ENCODE data around the gene PDXK. TPM values are rescaled to one million over a fixed set of nuclear protein-coding genes. Genes with fewer than 3 reads are reported as not detected.

The PDXK gene
- total RNA-seq, 1 experiment from 2014 or later = 210 TPM

DNA sequence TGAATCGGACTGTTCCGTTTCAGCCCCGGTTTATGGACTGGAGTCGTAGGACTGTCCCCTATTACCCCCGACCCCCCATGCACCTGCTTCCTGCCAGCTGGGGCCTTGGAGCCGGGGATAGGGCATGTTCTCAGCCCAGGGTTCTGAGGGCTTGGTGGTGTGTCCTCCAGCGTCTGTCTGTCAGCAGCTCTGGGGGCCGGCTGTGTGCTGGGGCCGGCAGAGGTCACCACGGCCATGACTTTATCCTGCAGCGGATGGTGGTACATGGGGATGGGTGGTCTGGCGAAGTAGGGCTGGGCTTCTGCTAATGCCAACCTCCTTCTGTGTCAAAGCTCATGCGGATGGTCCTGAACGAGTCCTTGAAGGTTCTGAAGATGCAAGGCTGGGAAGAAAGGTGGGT is 75.9 kb downstream of the PDXK start:
- Mint-ChIP-seq H3K27ac (ENCODE audit: low read depth, unreplicated experiment) (no peak overlapping the region), H3K36me3 (ENCODE audit: insufficient read depth, unreplicated experiment) (peaks cover 77% of the 10 kb centered on the region), H3K4me3 (ENCODE audit: unreplicated experiment) (no peak overlapping the region), H3K4me1 (ENCODE audit: insufficient read depth, unreplicated experiment) (no peaks in the 10 kb centered on the region), H3K9me3 (ENCODE audit: unreplicated experiment) (no peaks in the 10 kb centered on the region), H3K27me3 (ENCODE audit: insufficient read depth, unreplicated experiment) (no peaks in the 10 kb centered on the region)
- no TSS peak for BruUV-seq (replicated peaks)
- DNase-seq (ENCODE audit: unreplicated experiment) = no peak
- TF ChIP-seq, protein P1, sequence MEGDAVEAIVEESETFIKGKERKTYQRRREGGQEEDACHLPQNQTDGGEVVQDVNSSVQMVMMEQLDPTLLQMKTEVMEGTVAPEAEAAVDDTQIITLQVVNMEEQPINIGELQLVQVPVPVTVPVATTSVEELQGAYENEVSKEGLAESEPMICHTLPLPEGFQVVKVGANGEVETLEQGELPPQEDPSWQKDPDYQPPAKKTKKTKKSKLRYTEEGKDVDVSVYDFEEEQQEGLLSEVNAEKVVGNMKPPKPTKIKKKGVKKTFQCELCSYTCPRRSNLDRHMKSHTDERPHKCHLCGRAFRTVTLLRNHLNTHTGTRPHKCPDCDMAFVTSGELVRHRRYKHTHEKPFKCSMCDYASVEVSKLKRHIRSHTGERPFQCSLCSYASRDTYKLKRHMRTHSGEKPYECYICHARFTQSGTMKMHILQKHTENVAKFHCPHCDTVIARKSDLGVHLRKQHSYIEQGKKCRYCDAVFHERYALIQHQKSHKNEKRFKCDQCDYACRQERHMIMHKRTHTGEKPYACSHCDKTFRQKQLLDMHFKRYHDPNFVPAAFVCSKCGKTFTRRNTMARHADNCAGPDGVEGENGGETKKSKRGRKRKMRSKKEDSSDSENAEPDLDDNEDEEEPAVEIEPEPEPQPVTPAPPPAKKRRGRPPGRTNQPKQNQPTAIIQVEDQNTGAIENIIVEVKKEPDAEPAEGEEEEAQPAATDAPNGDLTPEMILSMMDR (IDR thresholded peaks at IDR 0.05; ENCODE audit: unreplicated experiment) = no peak
- intact Hi-C loops (cut with micrococcal nuclease) = no loop called here
- ChIA-PET CTCF (interaction anchor here (0.8 kb wide), 1 partner anchor 10 kb away, joined by 3 read pairs; no protein-coding TSS in a partner anchor), POLR2A (interaction anchor here (0.6 kb wide), 1 partner anchor 69 kb away, joined by 3 read pairs; no protein-coding TSS in a partner anchor)

DNA sequence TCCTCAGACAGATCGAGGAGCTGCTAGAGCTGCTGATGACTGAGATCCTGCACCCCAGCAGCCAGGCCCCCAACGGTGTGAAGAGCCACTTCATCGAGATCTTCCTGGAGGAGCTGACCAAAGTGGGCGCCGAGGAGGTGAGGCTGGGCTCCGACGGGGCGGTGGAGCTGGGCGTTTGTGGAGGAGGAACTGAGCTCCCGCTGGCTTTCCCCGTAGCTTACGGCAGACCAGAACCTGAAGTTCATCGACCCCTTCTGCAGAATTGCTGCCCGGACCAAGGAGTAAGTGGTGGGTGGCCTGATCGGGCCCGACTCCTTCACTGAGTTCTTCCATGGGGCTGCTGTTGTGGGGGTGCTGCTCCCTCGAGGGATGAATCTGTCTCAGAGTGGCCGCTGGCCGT is 78.5 kb downstream of the PDXK start:
- ChIA-PET POLR2A (interaction anchor here (0.8 kb wide), 1 partner anchor 11 kb away, joined by 3 read pairs; no protein-coding TSS in a partner anchor), CTCF (no interaction called here)
- intact Hi-C loops (cut with micrococcal nuclease) = no loop called here
- no peaks in the 10 kb centered on the region for H3K27me3 Mint-ChIP-seq (ENCODE audit: insufficient read depth, unreplicated experiment)
- no peaks in the 10 kb centered on the region for H3K9me3 Mint-ChIP-seq (ENCODE audit: unreplicated experiment)
- H3K4me1 Mint-ChIP-seq (ENCODE audit: insufficient read depth, unreplicated experiment) = no peaks in the 10 kb centered on the region
- no TSS peak for BruUV-seq (replicated peaks)
- H3K27ac Mint-ChIP-seq (ENCODE audit: low read depth, unreplicated experiment) = no peak overlapping the region
- H3K36me3 Mint-ChIP-seq (ENCODE audit: insufficient read depth, unreplicated experiment) = peaks cover 82% of the 10 kb centered on the region
- no peak overlapping the region for H3K4me3 Mint-ChIP-seq (ENCODE audit: unreplicated experiment)
- TF ChIP-seq, protein P1 (IDR thresholded peaks at IDR 0.05; ENCODE audit: unreplicated experiment) = no peak
- DNase-seq (ENCODE audit: unreplicated experiment) = no peak

DNA sequence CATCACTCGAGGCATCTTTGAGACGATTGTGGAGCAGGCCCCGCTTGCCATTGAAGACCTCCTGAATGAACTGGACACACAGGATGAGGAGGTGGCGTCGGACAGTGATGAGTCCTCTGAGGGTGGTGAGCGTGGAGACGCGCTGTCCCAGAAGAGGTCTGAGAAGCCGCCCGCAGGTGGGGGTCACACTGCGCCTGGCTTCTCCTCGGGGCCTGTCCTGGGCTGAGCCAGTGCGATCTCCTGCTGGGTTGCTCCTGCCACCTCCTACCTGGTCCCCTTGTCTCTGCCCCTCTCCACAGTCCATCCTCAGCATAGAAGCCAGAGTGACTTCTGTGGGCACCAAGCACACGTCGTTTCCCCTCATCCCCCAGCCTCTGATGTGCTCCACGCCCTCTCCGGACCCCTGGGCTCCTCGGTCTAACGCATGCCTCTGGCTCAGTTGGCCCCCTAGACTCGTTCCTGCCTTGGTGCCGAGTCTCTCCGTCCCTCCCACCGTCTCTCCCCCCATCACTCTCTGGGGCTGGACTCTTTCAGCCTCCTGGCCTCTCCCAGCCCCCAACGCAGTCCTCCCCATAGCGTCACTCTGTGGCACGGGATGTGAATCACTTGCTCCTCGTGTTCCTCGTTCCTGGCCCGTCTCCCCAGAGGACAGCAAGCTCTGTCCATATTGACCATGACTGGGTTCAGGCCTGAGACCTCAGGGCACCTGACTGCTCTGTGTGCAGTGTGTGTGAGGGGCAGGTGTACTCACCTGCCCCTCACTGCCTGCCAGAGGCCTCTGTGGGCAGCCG is 79.2 kb downstream of the PDXK start:
- intact Hi-C loops (cut with micrococcal nuclease) = no loop called here
- no peak for DNase-seq (ENCODE audit: unreplicated experiment)
- no TSS peak for BruUV-seq (replicated peaks)
- Mint-ChIP-seq H3K27ac (ENCODE audit: low read depth, unreplicated experiment) (peak overlapping the region; percentile 43), H3K36me3 (ENCODE audit: insufficient read depth, unreplicated experiment) (peaks cover 81% of the 10 kb centered on the region), H3K4me3 (ENCODE audit: unreplicated experiment) (no peak overlapping the region), H3K4me1 (ENCODE audit: insufficient read depth, unreplicated experiment) (peaks cover 3% of the 10 kb centered on the region), H3K9me3 (ENCODE audit: unreplicated experiment) (no peaks in the 10 kb centered on the region), H3K27me3 (ENCODE audit: insufficient read depth, unreplicated experiment) (no peaks in the 10 kb centered on the region)
- TF ChIP-seq, protein P1 (IDR thresholded peaks at IDR 0.05; ENCODE audit: unreplicated experiment) = no peak
- POLR2A ChIA-PET = no interaction called here
- CTCF ChIA-PET = interaction anchor here (1.1 kb wide), 1 partner anchor 135 kb away, joined by 3 read pairs; no protein-coding TSS in a partner anchor

DNA sequence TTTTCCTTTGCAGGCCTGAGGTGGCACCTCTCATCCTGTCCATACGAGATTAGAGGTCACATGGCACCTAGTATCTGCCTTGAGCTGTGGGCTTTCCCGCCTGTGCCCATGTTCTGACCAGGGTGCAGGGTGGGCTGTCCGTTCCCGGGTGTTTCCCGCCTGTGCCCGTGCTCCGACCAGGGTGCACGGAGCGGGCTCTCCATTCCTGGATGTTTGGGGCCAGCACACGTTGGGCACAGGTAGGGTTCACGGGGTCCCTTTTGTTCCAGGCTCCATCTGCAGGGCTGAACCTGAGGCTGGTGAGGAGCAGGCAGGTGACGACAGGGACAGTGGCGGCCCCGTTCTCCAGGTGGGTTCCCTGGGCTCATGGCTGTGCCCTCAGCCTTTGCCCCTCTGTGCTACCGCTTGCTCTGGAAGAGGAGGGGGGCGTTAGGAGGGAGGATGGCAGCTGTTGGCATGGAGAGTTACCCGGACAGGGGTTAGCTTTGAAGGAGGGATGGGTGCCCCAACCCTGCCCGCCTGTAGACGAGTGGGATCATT is 80.4 kb downstream of the PDXK start:
- Mint-ChIP-seq H3K36me3 (ENCODE audit: insufficient read depth, unreplicated experiment) (peaks cover 83% of the 10 kb centered on the region), H3K4me3 (ENCODE audit: unreplicated experiment) (no peak overlapping the region), H3K27me3 (ENCODE audit: insufficient read depth, unreplicated experiment) (no peaks in the 10 kb centered on the region), H3K4me1 (ENCODE audit: insufficient read depth, unreplicated experiment) (peaks cover 4% of the 10 kb centered on the region), H3K9me3 (ENCODE audit: unreplicated experiment) (no peaks in the 10 kb centered on the region), H3K27ac (ENCODE audit: low read depth, unreplicated experiment) (no peak overlapping the region)
- intact Hi-C loops (cut with micrococcal nuclease) = no loop called here
- ChIA-PET CTCF (interaction anchor here (0.6 to 0.7 kb wide), 2 partner anchors 10 to 11 kb away, joined by 3 to 5 read pairs; partner anchors contain the start of gene RRP1), POLR2A (no interaction called here)
- no peak for DNase-seq (ENCODE audit: unreplicated experiment)
- BruUV-seq (replicated peaks) = no TSS peak
- TF ChIP-seq, protein P1 (IDR thresholded peaks at IDR 0.05; ENCODE audit: unreplicated experiment) = no peak
